PFSK-1 (cell line): ENCODE measurements around the gene C7orf57.

Source experiments
- FOXP2 ChIP-seq: optimal IDR thresholded peaks from 2 replicates; pipeline ENCODE3; 2011; ENCODE audit warnings: borderline replicate concordance, control low read depth, inconsistent platforms; ENCODE audit not compliant: insufficient read depth; ENCODE audit errors: extremely low read length, extremely low read depth
- POLR2AphosphoS5 ChIP-seq: IDR thresholded peaks from 2 replicates; pipeline ENCODE4 v1.6.1; 2012; ENCODE audit warnings: low read depth, mild to moderate bottlenecking, control low read depth, low read length, moderate library complexity
- REST ChIP-seq, 2 experiments: IDR thresholded peaks; 2 replicates each; pipeline versions ENCODE4 v1.6.1 to v1.8.0; 2011 to 2012; ENCODE audit warnings: low read depth in 2 of 2, low read length in 2 of 2, control low read depth in 1 of 2, inconsistent platforms in 1 of 2, mild to moderate bottlenecking in 1 of 2, moderate library complexity in 1 of 2; ENCODE audit not compliant: insufficient read depth in 1 of 2
- SIN3A ChIP-seq: IDR thresholded peaks from 2 replicates; pipeline ENCODE4 v1.6.1; 2012; ENCODE audit warnings: mild to moderate bottlenecking, low read length, moderate library complexity, borderline replicate concordance; ENCODE audit not compliant: insufficient read depth
- TAF1 ChIP-seq: IDR thresholded peaks from 2 replicates; pipeline ENCODE4 v1.6.1; 2012; ENCODE audit warnings: low read length, control low read depth, borderline replicate concordance; ENCODE audit not compliant: insufficient read depth

- no peak for TF ChIP-seq SIN3A
- no peak for TF ChIP-seq POLR2AphosphoS5
- TF ChIP-seq REST (IDR thresholded peaks at IDR 0.05; ENCODE audit: insufficient read depth in 1 of 2, low read depth in 2 of 2, low read length in 2 of 2), result no peak
- no peak for TF ChIP-seq TAF1
- no peak for TF ChIP-seq FOXP2
Observed at GRCh38 chr7:48106906-48107659, 71.7 kb downstream of the C7orf57 start.
